NCI-H1417 treated with DMSO at 0.1 percent for 48 hours (cell line): ENCODE measurements around the gene ZNF778.

Experiments
- DNase-seq: peaks from one replicate; lab custom pipeline; 2025; lab: John Stamatoyannopoulos, UW

Gene ZNF778

GRCh38 chr16:89277641-89278341 lies 60.3 kb downstream of the ZNF778 start:
- no peak for DNase-seq

- DNase-seq: no peak
Measured at GRCh38 chr16:89278441-89279240, 61.1 kb downstream of the ZNF778 start.

GRCh38 chr16:89279666-89280481 lies 62.4 kb downstream of the ZNF778 start:
- DNase-seq: no peak

DNA sequence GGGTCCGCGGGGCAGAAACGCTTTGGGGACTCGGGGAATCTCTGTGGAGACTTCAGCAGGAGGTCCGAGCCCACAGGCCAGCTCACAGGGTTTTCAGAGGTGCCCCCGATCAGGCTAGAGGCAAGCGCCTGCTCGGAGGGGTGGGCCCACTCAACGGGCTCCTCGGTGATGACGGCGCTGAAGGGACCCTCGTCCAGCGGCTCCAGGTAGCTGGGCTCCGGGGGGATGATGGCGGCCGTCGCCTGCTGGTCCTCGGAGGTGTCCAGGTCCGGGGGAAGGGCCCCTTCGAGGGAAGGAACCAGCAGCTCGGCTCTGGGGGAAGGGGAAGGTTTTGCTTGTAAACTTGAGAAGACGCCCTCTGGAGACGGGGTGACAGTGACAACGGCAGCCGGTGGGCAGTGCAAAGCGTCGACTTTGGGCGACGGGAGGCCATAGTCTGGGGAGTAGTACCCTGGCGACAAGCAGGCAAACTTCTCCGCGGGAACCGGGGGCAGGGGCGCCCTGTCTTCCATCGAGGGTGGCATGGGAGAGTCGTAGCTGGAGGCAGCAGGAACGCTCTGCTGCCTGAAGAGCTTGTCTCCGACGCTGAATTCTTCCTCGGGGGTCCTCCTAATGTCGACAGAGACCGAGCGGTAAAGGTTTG lies 63.2 kb downstream of the ZNF778 start:
- no peak for DNase-seq

GRCh38 chr16:89281189-89281577 lies 63.7 kb downstream of the ZNF778 start:
- no peak for DNase-seq

- DNase-seq: no peak
Measured at GRCh38 chr16:89281829-89282228, 64.3 kb downstream of the ZNF778 start.

DNA sequence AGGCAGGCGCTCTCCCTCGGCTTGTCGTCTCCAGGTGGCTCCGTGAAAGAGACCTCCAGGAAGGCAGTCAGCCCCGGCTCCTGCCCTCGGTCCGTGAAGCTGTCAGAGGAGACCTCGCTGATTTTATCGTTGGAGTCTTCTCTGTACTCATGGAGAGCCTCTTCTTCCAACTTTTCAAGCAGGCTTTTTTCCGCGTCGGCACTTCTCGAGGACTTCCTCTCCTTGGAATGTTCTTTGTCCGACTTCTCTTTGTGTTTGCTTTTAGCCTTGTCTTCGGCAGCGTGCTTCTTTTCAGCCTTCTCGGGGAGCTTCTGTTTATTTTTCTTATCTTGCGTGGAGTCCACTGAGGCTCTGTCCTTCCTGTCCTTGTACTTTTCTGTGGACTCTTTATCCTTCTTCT lies 65.0 kb downstream of the ZNF778 start:
- no peak for DNase-seq

GRCh38 chr16:89283449-89283848 lies 65.9 kb downstream of the ZNF778 start:
- no peak for DNase-seq

- no peak for DNase-seq
Measured at GRCh38 chr16:89285381-89285780, 67.9 kb downstream of the ZNF778 start.

- DNase-seq: no peak
Measured at GRCh38 chr16:89286096-89286495, 68.6 kb downstream of the ZNF778 start.
